VCaP (cell line): Measurements from ENCODE around the gene PLEKHG4B.

Experiments
- H3K27ac ChIP-seq: fragments of 450-650 bp; 2 replicates; pipeline ENCODE4 v1.5.1; 2017
- TF ChIP-seq, protein P1 (sequence below): fragments of 450-650 bp; conservative IDR thresholded peaks from 2 replicates; pipeline ENCODE4 v1.5.1; 2017; ENCODE audit warnings: mild to moderate bottlenecking, moderate library complexity

Gene PLEKHG4B

DNA sequence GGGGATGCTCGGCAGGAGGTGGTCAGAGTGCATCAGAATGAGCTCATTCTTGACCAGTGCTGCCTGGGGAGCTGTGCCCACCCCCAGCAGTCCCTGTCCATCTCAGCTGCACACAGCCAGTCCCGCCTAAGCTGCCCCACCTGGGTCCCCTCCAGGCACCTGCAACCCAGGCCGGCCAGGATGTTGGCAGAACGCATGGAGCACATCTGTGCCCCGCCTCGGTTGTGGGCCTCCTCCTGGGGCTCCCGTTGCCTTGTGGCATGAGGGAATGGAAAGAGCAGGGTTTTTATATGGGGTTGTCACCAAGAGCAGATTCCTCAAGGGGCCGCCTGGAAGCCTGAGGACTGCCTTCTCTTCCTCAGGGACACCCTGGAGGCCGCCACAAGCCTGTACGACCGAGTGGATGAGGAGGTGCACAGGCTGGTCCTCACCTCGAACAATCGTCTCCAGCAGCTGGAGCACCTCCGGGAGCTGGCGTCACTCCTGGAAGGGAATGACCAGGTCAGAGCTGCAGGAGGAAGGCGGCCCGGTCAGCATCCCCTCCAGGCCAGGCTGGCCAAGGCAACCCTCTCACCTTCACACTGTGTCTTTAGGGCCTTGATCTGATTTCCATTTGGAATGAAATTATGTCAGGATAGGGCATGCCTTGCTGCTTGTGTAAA is 64.6 kb downstream of the PLEKHG4B start:
- H3K27ac ChIP-seq, result no peak overlapping the region
- TF ChIP-seq, protein P1, sequence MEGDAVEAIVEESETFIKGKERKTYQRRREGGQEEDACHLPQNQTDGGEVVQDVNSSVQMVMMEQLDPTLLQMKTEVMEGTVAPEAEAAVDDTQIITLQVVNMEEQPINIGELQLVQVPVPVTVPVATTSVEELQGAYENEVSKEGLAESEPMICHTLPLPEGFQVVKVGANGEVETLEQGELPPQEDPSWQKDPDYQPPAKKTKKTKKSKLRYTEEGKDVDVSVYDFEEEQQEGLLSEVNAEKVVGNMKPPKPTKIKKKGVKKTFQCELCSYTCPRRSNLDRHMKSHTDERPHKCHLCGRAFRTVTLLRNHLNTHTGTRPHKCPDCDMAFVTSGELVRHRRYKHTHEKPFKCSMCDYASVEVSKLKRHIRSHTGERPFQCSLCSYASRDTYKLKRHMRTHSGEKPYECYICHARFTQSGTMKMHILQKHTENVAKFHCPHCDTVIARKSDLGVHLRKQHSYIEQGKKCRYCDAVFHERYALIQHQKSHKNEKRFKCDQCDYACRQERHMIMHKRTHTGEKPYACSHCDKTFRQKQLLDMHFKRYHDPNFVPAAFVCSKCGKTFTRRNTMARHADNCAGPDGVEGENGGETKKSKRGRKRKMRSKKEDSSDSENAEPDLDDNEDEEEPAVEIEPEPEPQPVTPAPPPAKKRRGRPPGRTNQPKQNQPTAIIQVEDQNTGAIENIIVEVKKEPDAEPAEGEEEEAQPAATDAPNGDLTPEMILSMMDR, result no peak

DNA sequence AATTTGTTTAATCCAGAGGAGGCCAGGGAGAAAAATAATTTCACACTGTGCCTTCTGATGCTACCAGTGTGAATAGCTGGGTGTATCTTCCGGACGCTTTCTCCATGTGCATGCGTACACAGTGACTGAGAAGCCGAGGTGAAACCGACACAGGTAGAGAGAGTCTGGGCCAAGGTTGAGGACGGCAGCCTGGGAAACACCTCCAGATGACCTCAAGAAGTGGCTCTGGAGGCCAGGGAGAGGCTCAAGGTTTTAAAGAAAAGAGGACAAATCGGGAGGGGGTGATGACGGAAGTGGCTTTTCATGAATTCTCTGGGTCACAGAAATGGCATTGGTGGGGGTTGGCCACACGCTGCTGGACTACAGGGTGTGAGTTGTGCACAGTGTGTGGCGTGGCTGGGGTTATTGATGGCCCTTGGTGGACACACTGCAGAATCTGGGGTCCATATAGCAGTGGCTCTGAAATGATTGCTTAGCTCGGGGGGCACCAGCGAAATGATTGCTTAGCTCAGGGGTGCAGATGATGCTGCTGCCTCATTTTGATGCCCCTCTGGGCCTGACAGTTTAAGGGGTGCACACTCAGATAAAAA is 65.3 kb downstream of the PLEKHG4B start:
- no peak overlapping the region for H3K27ac ChIP-seq
- TF ChIP-seq, protein P1, result no peak

DNA sequence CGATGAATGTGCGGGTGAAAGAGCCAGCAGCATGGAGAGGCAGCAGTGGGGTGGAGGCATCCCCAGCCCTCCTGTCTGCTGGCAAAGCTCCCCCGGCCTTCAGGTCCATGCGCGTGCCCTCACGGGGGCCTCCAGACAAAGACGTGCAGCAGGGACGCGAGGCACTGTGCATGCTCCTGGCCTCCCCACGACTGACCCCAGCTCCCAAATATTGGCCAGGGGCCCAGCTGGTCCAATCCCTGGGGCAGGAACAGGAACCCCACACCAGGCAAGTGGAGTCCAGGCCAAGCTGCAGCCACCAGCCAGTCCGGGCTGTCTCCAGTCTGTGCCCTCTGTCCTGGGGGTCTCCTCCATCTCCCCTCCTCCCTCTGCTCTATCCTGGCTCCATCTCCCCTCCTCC is 65.8 kb downstream of the PLEKHG4B start:
- TF ChIP-seq, protein P1, result no peak
- no peak overlapping the region for H3K27ac ChIP-seq

DNA sequence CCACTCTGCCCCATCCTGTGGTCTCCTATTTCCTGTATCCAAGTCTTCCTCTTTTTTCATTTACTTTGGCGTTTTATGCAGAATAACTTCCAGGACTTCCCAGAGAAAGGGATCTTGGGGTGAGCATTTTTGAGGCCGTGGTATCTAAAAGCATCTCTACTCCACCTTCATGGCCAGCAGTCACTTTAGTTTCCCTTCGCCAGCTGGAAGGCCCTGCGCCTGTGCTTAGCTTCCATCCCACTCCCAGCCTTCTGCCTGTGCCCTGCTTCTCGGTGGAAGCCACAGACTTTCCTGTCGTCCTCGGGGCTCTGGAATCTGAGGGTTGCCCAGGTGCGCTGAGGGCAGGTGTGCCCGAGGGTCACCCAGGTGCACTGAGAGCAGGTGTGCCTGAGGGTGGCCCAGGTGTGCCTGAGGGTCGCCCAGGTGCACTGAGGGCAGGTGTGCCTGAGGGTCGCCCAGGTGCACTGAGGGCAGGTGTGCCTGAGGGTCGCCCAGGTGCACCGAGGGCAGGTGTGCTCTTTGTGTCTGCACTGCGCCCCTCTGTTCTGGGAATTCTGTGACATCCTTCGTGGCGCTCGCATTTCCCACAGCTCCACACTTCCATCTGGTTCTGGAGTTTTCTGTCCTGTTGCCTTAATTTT is 67.0 kb downstream of the PLEKHG4B start:
- TF ChIP-seq, protein P1, result no peak
- no peak overlapping the region for H3K27ac ChIP-seq

DNA sequence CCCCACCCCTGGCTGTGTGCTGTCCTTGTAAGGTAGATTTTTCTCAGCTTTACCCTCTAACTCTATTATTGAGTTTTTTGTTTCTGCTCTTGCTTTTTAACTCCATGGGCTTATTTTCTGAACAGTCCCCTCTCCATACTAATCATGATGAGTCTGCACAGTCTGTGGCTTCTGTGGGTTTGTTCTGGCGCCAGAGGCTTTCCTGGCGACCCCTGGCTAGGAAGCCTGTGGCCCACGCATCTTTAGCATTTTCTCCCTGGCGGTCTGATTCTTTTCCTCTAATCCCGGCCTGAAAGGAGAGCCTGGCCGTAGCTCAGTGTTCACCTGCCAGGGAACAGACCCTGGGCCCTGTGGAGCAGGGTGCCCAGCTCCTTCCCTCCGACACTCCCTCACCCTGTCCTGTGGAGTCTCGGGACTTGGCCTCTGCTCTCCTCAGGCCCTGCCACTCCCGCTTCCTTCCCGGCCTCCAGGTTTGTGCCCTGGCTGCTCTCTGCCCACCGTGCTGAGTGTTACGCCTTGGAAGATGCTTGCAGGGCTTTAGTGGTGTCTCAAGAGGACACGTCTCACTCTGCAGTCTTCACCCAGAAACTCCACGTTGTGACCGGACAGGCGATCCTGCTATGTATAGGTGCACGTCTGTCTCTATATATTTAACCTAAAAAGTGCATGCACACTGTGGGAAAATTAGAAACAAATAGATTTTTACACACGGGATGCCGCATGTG is 67.6 kb downstream of the PLEKHG4B start:
- TF ChIP-seq, protein P1, result no peak
- no peak overlapping the region for H3K27ac ChIP-seq

DNA sequence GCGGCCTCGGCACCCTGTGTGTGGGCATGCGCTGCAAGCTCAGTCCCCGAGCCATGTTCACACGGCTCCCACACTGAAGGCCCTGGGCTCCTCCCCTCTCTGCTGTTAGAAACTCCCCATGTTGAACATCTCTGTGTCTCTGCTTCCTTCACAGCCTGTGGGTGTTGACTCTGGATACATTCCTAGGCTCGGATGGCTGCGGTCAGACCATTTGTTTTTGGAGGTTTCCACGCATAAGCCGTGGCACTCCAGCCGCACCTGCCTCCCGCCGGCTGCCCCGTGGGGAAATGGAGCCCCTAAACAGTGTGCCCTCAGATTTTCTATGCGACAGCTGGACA is 68.2 kb downstream of the PLEKHG4B start:
- H3K27ac ChIP-seq, result no peak overlapping the region

More for the DNA sequence above, 68.2 kb downstream of the PLEKHG4B start:
- TF ChIP-seq, protein P1, result no peak
